ENCODE results near the gene ZNF318. TPM values are rescaled to one million over a fixed set of nuclear protein-coding genes. Genes with fewer than 3 reads are reported as not detected.
A peak's percentile ranks its signal among the peaks of the same experiment; 100 is the strongest.
"Not testable (repeated sequence)": the region's sequence is repeated elsewhere in the genome, so short reads cannot be mapped to it uniquely, and the experiment has no call there.

ZNF318 gene
- total RNA-seq, 1 donor from 2014 or later = 9.8 TPM

GRCh38 chr6:43389730-43390295 is 20.4 kb upstream of the ZNF318 start:
- Histone ChIP-seq H3K9me3 (ENCODE audit: insufficient read depth, low read depth, low read length) (no peaks in the 10 kb centered on the region), H3K4me3 (ENCODE audit: insufficient read depth, low read depth, low read length) (no peak overlapping the region), H4K20me1 (ENCODE audit: insufficient read depth, low read length) (no peaks in the 10 kb centered on the region), H3K79me2 (ENCODE audit: insufficient read depth, low read length) (no peaks in the 10 kb centered on the region), H3K27me3 (ENCODE audit: insufficient read depth, low read length) (peaks cover 2% of the 10 kb centered on the region), H3K4me1 (ENCODE audit: insufficient read depth, low read length) (peaks cover 3% of the 10 kb centered on the region), H3K4me2 (ENCODE audit: low read length) (no peak overlapping the region), H3K36me3 (ENCODE audit: insufficient read depth, low read length) (no peaks in the 10 kb centered on the region), H3K9ac (ENCODE audit: low read length) (no peak overlapping the region), H2AFZ (ENCODE audit: low read depth, low read length) (no peak overlapping the region), H3K27ac (ENCODE audit: low read depth, low read length) (no peak overlapping the region)
- DNase-seq (ENCODE audit: low read depth) = no peak
- H3K4me1 Mint-ChIP-seq (ENCODE audit: low read depth, unreplicated experiment) = peaks cover 9% of the 10 kb centered on the region
- H3K27me3 Mint-ChIP-seq (ENCODE audit: low read depth, unreplicated experiment) = peaks cover 21% of the 10 kb centered on the region
- FAIRE-seq = no peak
- TF ChIP-seq, protein P1, sequence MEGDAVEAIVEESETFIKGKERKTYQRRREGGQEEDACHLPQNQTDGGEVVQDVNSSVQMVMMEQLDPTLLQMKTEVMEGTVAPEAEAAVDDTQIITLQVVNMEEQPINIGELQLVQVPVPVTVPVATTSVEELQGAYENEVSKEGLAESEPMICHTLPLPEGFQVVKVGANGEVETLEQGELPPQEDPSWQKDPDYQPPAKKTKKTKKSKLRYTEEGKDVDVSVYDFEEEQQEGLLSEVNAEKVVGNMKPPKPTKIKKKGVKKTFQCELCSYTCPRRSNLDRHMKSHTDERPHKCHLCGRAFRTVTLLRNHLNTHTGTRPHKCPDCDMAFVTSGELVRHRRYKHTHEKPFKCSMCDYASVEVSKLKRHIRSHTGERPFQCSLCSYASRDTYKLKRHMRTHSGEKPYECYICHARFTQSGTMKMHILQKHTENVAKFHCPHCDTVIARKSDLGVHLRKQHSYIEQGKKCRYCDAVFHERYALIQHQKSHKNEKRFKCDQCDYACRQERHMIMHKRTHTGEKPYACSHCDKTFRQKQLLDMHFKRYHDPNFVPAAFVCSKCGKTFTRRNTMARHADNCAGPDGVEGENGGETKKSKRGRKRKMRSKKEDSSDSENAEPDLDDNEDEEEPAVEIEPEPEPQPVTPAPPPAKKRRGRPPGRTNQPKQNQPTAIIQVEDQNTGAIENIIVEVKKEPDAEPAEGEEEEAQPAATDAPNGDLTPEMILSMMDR (IDR thresholded peaks at IDR 0.05; ENCODE audit: insufficient read depth, low read depth, low read length) = no peak
- no peak for TF ChIP-seq EZH2 (IDR thresholded peaks at IDR 0.05; ENCODE audit: insufficient read depth, low read length)
- peak overlapping the region; percentile 30 for H3K27ac Mint-ChIP-seq (ENCODE audit: unreplicated experiment)
- H3K4me3 Mint-ChIP-seq (ENCODE audit: unreplicated experiment) = no peak overlapping the region
- no peaks in the 10 kb centered on the region for H3K9me3 Mint-ChIP-seq (ENCODE audit: unreplicated experiment)
- no peaks in the 10 kb centered on the region for H3K36me3 Mint-ChIP-seq (ENCODE audit: low read depth, unreplicated experiment)

GRCh38 chr6:43386492-43386891 is 17.0 kb upstream of the ZNF318 start:
- no peak overlapping the region for H3K9ac ChIP-seq (ENCODE audit: low read length)
- H3K4me2 ChIP-seq (ENCODE audit: low read length) = no peak overlapping the region
- no peak overlapping the region for H3K4me3 Mint-ChIP-seq (ENCODE audit: unreplicated experiment)
- H3K4me1 Mint-ChIP-seq (ENCODE audit: low read depth, unreplicated experiment) = peaks cover 17% of the 10 kb centered on the region
- TF ChIP-seq, protein P1 (IDR thresholded peaks at IDR 0.05; ENCODE audit: insufficient read depth, low read depth, low read length) = no peak
- TF ChIP-seq EZH2 (IDR thresholded peaks at IDR 0.05; ENCODE audit: insufficient read depth, low read length) = no peak
- no peak for FAIRE-seq
- no peaks in the 10 kb centered on the region for H3K79me2 ChIP-seq (ENCODE audit: insufficient read depth, low read length)
- H3K36me3 Mint-ChIP-seq (ENCODE audit: low read depth, unreplicated experiment) = no peaks in the 10 kb centered on the region
- no peaks in the 10 kb centered on the region for H3K27me3 ChIP-seq (ENCODE audit: insufficient read depth, low read length)
- H3K27ac ChIP-seq (ENCODE audit: low read depth, low read length) = no peak overlapping the region
- no peaks in the 10 kb centered on the region for H3K36me3 ChIP-seq (ENCODE audit: insufficient read depth, low read length)
- no peak overlapping the region for H3K27ac Mint-ChIP-seq (ENCODE audit: unreplicated experiment)
- no peaks in the 10 kb centered on the region for H3K9me3 Mint-ChIP-seq (ENCODE audit: unreplicated experiment)
- peaks cover 7% of the 10 kb centered on the region for H3K4me1 ChIP-seq (ENCODE audit: insufficient read depth, low read length)
- peaks cover 9% of the 10 kb centered on the region for H3K27me3 Mint-ChIP-seq (ENCODE audit: low read depth, unreplicated experiment)
- H4K20me1 ChIP-seq (ENCODE audit: insufficient read depth, low read length) = no peaks in the 10 kb centered on the region
- no peak for DNase-seq (ENCODE audit: low read depth)
- H3K4me3 ChIP-seq (ENCODE audit: insufficient read depth, low read depth, low read length) = no peak overlapping the region
- H2AFZ ChIP-seq (ENCODE audit: low read depth, low read length) = no peak overlapping the region
- no peaks in the 10 kb centered on the region for H3K9me3 ChIP-seq (ENCODE audit: insufficient read depth, low read depth, low read length)

GRCh38 chr6:43383021-43383667 is 13.7 kb upstream of the ZNF318 start:
- Histone ChIP-seq H3K27me3 (ENCODE audit: insufficient read depth, low read length) (no peaks in the 10 kb centered on the region), H3K4me2 (ENCODE audit: low read length) (peak overlapping the region; percentile 27), H3K36me3 (ENCODE audit: insufficient read depth, low read length) (no peaks in the 10 kb centered on the region), H3K27ac (ENCODE audit: low read depth, low read length) (peak overlapping the region; percentile 15), H2AFZ (ENCODE audit: low read depth, low read length) (peak overlapping the region; percentile 15), H3K9me3 (ENCODE audit: insufficient read depth, low read depth, low read length) (no peaks in the 10 kb centered on the region), H3K4me1 (ENCODE audit: insufficient read depth, low read length) (peaks cover 7% of the 10 kb centered on the region), H3K79me2 (ENCODE audit: insufficient read depth, low read length) (no peaks in the 10 kb centered on the region), H3K9ac (ENCODE audit: low read length) (no peak overlapping the region), H3K4me3 (ENCODE audit: insufficient read depth, low read depth, low read length) (no peak overlapping the region), H4K20me1 (ENCODE audit: insufficient read depth, low read length) (no peaks in the 10 kb centered on the region)
- H3K4me1 Mint-ChIP-seq (ENCODE audit: low read depth, unreplicated experiment) = peaks cover 12% of the 10 kb centered on the region
- no peaks in the 10 kb centered on the region for H3K9me3 Mint-ChIP-seq (ENCODE audit: unreplicated experiment)
- no peak overlapping the region for H3K4me3 Mint-ChIP-seq (ENCODE audit: unreplicated experiment)
- H3K36me3 Mint-ChIP-seq (ENCODE audit: low read depth, unreplicated experiment) = no peaks in the 10 kb centered on the region
- DNase-seq (ENCODE audit: low read depth) (peak; percentile 70), FAIRE-seq (peak; percentile 17)
- peak overlapping the region; percentile 64 for H3K27ac Mint-ChIP-seq (ENCODE audit: unreplicated experiment)
- peaks cover 16% of the 10 kb centered on the region for H3K27me3 Mint-ChIP-seq (ENCODE audit: low read depth, unreplicated experiment)
- TF ChIP-seq, protein P1 (IDR thresholded peaks at IDR 0.05; ENCODE audit: insufficient read depth, low read depth, low read length) = no peak
- TF ChIP-seq EZH2 (IDR thresholded peaks at IDR 0.05; ENCODE audit: insufficient read depth, low read length) = no peak

DNA sequence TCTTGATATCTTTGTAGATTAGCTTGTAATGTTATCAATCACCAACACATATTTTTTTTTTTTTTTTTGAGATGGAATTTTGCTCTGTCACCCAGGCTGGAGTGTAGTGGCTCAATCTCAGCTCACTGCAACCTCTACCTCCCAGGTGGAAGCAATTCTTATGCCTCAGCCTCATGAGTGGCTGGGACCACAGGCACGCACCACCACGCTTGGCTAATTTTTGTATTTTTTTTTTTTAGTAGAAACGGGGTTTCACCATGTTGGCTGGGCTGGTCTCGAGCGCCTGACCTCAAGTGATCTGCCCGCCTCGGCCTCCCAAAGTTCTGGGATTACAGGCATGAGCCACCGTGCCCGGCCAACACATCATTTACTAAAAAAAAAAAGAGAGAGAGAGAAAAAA is 11.4 kb upstream of the ZNF318 start:
- H3K9ac ChIP-seq (ENCODE audit: low read length); FAIRE-seq; H3K4me2 ChIP-seq (ENCODE audit: low read length); H3K4me3 Mint-ChIP-seq (ENCODE audit: unreplicated experiment); H3K4me3 ChIP-seq (ENCODE audit: insufficient read depth, low read depth, low read length); H3K27ac ChIP-seq (ENCODE audit: low read depth, low read length); H4K20me1 ChIP-seq (ENCODE audit: insufficient read depth, low read length); H3K4me1 ChIP-seq (ENCODE audit: insufficient read depth, low read length); H3K9me3 Mint-ChIP-seq (ENCODE audit: unreplicated experiment); H3K9me3 ChIP-seq (ENCODE audit: insufficient read depth, low read depth, low read length); H3K27me3 ChIP-seq (ENCODE audit: insufficient read depth, low read length); H3K27ac Mint-ChIP-seq (ENCODE audit: unreplicated experiment); H3K36me3 Mint-ChIP-seq (ENCODE audit: low read depth, unreplicated experiment); DNase-seq (ENCODE audit: low read depth); H3K36me3 ChIP-seq (ENCODE audit: insufficient read depth, low read length); H2AFZ ChIP-seq (ENCODE audit: low read depth, low read length); H3K79me2 ChIP-seq (ENCODE audit: insufficient read depth, low read length): not testable (repeated sequence)
- Mint-ChIP-seq H3K4me1 (ENCODE audit: low read depth, unreplicated experiment) (peaks cover 14% of the 10 kb centered on the region), H3K27me3 (ENCODE audit: low read depth, unreplicated experiment) (peaks cover 16% of the 10 kb centered on the region)

All from astrocyte (in vitro differentiated cells and primary cell).